D341Med (cell line): ENCODE measurements around the gene DRC1.
"Not testable (repeated sequence)": the region's sequence is repeated elsewhere in the genome, so short reads cannot be mapped to it uniquely, and the experiment has no call there.

Source experiments
- DNase-seq: peaks from one replicate; pipeline ENCODE4 v3.0.0; 2012; ENCODE audit warnings: low spot score

The DRC1 gene

DNA sequence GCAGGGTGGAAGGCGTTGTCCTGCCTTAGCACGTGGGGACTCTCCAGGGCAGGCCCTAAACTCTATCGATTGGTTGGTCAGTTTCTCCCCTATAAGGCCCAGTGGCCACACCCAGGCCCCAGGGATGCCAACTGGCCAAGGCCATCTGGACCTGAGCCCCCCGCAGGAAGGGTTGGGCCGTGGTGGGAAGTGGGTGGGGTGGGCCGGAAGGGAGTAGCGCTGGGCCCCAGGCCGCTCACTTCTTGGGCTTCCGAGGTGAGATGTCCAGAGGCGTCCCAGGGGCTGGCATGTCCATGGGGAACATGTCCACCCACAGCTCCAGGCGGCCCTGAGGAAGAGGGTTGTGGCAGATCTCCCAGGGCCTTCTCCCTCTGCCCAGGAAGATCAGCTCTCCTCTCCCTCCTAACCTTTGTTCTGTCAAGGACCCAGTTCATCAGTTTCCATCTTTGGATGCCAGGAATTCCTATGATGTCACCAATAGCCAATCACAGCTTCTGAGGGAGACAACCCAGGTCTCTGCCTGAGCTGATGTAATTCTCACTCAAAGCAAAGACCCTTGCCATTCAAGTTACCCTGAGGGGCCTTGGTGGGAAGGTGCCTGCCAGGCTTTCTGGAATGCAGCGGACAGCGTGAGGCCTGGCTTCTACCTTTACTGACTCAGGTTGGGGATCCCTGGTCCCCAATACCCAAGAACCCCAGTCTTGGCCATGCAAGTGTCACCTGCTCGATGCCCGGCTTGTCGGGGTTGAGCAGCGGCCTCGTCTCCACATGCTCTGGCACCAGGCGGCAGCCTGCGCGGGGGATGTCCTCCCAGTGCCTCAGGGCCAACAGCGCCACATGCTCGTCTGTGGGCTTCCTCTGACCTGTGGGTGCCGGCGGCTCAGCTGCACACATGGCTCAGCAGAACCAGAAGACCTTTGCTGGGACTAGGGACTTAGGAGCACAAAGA, 61.8 kb downstream of the DRC1 start:
- no peak for DNase-seq

DNA sequence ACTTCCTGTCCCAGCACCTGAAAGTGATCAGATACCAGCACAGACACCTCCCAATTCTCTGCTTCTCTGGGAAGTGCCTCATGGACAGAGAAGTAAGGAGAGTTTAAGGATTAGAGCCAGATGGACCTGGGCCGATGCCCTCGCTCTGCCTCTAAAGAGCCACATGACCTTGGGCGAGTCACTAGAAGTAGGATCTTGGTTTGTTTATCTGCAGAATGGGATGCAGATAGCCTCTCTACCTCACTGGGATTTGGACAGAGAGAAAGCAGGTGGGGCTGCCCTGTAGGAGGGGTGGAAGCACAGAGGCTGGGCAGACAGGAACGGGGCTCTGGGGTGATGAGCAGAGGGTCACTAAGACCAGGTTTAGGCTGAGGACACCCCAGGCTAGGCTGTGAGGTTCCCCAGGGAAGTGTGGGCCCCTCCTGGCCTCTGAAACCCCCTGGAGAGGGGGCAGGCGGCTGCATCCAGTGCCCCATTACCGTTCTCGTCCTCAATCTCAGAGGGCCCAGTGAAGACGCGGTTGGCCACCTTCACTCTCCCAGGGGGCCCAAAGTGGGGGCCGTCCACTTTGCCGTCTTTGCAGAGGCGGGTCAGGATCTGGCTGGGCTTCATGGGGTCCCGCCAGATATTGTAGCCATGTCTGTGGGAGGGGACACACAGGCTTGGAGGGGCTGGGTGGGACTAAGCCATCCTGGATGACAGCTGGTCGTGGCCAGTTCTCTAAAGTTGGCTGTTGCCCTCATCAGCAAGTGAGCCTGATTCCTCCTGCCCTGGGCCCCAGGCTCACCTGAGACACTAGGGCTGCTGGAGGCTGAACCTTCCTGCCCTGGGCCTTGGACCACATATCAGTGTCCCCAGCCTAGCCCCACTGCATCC, 62.9 kb downstream of the DRC1 start:
- no peak for DNase-seq

DNA sequence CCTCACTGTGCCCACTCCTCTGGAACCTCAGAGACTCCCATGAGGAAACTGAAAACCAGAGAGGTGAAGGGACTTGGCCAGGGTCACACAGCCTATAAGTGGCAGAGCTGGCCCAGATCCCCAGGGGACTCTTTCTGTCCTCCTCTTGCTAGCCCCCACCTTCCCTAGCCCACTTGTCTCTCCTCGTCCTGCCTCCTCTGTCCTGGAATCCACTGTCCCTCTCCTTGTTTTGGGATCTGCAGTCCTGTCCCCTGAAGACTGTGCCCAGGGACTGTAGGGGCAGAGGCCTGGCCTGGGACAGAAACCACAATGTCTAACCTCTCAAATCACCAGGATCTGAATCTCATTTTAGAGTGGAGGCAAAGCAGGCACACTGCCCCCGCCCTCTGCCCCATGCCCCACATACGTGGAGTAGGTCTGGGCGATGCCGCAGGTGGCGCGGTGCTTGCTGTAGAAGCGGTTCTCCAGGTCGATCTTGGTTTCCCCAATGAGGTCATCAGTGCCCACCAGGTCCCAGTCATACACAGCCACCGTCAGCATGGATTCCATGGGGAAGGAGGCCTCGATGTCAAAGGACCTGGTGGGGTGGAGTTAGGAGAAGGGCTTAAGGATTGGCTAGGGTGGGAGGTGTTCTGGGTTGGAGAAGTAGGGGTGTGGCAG, 63.7 kb downstream of the DRC1 start:
- DNase-seq = no peak

DNA sequence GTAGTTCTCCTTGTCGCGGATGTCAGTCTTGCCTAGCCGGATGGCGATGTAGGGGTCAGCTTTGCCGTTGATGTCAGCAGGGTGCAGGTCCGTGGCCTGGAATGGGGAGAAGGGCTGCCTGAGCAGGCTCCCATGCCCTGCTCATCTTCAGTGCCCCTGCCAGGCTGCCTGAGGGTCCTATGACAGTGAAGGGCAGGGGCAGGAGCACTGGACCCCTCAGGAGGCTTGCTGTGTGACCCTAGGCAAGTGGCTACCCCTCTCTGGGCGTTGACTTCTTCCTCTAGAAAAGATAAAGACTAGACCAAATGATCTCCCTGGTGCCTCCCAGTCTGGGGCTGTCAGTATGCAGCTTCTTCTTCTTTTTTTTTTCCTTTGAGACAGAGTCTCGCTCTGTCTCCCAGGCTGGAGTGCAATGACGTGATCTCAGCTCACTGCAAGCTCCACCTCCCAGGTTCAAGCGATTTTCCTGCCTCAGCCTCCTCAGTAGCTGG, 64.3 kb downstream of the DRC1 start:
- no peak for DNase-seq

DNA sequence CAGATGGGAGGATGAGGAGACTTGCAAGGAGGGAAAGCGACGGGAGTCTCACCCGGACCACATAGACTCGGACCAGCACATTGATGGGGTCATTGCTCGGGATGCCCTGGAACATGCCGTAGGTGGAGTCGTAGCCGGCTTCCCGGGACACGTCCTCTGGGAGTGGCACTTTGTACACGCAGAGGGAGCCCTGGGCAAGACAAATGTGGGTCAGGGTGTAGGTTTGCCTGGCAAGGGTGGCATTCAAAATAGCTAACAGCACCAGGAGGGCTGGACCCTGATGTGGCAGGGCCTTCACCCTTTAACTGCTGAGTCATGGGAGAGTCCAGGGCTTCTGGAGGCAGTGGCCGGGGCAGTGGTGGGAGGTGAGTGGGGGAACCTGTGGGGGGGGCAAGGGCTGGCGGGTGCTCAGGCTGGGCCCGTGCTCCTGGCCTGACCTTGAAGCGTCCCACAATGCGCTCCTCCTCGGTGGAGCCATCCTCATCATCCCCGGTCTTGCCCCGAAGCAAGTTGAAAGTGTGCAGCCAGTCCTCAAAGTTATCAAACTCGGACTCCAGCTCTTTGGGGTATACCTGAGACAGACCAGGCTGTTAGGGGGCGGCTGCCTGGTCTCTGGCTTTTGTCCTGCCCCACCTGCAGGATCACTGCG, 65.1 kb downstream of the DRC1 start:
- DNase-seq = no peak

GRCh38 chr2:26468544-26468943, 66.8 kb downstream of the DRC1 start:
- DNase-seq = not testable (repeated sequence)

DNA sequence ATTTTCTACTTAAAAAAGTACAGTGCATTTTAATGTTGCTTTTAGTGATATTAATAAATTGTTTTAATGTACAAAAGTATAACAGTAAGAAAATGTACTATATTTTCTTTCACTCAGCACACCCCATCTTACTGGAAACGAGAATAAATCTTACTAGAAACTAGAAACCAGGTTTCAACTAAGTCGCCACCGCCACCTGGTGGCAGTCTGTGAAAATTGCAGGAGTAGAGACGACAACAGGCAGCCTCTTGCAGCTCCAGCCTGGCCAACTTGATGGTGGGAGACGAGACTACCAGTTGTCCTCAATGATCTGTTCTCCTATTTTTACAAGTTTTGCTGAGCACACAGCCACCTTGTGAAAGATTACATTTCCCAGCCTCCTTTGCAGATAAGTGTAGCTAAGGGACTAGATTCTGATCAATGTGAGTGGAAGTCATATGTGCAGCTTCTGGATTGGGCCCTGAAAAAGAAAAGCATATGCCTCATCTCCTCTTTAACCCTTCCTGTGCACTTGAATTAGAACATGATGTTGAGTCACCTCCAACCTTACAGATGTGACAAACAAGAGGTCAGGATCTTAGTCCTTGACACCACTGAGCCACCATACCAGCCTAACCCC, 67.5 kb downstream of the DRC1 start:
- DNase-seq = peak; percentile 77

DNA sequence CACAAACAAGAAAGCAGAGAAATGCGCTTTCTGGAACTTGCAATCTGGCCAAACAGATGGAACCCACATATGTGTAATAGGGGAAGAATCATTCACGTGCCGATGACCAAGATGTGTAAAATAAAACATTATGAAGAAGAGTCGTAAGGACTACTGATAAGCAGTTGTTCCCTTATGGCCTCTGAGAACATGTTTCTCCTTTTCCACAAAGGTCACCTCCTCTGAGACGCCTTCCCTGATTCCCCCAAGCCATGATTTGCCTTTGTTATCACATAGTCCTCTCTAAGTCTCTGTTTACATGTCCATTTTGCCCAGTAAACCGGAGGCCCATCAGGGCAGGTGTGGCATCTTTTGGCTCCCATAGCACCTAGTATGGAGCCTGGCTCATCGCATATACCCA, 68.2 kb downstream of the DRC1 start:
- no peak for DNase-seq

DNA sequence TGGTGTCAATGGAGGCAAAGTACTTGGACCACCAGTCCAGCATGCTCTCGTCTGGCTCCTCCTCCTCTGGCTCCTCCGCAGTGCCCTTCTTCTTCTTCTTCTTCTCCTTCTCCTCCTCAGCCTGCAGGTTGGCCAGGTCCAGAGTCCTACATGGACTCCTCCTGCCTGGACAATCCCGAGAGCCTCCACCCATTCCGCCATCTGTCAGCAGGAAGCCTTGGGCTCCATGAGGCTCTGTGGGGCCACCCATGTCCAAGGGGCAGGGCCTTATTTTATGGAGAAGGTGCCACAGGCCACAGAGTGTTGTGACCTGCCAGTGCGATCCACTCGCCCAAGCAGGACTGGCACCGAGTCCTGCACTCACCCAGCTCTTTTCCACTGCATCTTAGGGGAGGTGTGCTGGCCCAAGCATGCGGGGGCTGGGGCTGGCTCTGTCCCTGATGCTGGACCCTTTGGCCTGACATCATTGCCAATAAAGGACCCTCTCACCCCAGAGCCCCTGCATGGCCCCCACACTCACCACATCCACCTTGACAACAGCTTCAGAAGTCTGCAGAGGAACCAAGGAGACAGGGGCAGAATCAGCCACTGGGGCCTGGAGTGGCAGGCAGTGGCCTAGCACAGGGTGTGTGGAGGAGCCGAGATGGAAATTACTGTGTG, 69.0 kb downstream of the DRC1 start:
- no peak for DNase-seq

DNA sequence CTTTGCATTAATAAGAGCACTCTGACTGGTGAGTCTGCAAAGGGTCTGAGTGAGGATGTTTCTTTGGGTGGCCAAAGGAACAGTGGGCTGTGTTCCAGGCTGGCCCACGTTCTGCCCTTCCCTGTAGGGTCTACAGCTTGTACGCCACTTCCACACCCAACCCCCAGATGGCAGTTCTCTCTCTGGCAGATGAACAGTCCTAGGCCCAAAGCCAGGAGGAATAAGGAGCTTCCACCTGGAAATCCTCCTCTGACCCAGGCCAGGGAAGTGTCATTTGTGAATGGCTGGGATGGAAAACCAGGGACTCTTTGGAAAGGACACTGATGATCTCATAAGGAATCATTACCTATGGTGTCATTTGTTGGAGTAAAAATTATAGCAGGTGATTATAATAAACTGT, 69.6 kb downstream of the DRC1 start:
- DNase-seq = peak; percentile 68

- no peak for DNase-seq
Measured at GRCh38 chr2:26471766-26472706, 70.3 kb downstream of the DRC1 start.

DNA sequence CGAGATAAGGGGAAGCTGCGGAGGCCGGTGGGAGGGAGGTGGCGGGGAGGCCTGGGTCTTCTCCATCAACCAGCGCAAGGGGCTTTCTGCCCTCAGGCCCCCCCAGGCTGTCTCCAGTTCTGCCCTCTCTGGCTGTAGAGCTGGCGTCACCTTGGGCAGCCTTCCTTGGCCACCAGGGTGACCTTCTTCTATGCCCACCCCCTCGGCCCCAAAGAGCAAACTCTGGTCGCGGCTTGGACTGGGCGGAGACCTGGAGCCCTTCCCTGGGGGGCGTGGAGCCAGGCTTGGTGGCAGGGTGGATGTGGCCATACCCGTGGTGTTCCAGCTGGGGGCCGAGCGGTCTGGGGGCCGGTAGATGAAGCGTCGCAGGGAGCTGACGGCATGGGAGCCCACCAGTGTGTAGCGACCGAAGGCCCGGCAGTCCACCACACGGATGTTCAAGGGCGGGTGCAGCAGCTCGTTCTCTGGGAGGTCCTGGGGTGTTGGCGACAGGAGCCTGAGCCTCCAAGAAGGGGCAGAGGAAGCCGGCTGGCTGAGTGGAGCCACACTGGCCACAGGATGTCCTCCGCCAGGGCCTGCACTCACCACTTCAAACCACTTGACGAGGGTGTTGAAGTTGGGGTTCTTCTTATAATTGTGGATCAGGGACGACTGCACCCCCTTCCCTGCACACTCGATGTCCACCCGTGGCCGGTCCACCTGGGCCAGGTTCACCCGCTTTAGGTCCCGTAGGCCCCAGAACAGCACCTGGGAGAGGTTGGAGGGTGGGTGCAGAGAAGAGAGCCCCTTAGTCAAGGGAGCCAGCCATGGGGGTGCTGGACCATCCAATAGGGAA, 71.3 kb downstream of the DRC1 start:
- DNase-seq = no peak

DNA sequence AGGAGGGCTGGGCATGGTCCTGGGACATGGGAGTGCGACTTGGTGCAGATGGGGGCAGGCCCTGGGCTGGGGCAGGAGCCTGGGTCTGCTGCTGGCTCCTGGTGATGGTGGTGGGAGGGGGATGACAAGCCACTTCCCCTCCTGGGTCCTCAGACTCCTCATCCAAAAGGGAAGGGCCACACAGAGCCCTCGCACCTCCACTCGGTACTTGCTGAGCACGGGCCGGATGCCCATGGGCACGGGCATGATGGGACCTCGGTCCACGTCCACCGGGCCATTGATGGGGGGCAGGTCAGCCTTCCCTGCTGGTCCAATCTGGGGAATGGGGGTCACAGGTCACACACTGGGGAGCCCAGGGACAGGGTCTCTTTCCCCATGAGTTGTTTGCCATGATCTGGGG, 72.1 kb downstream of the DRC1 start:
- DNase-seq = no peak

DNA sequence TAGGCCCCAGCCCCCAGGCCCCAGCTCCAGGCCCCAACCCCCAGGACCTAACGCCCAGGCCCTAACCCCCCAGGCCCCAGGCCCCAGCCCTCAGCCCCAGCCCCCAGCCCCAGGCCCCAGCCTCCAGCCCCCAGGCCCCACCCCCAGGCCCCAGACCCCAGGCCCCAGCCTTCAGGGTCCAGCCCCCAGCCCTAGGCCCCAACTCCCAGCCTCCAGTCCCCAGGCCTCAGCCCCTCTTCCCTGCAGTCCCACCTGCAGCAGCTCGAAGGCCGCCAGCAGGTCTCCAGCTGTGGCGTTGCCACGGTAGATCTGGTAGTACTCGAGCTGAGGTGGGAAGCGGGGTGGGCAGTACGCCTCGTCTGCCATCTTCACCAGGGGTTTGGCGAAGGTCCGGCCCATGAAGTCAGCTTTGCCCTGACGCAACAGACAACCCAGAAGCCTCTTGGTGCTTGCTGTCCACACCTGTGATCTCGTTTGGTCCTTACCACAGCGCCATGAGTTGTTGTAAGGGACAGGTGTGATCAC, 72.6 kb downstream of the DRC1 start:
- DNase-seq = no peak

DNA sequence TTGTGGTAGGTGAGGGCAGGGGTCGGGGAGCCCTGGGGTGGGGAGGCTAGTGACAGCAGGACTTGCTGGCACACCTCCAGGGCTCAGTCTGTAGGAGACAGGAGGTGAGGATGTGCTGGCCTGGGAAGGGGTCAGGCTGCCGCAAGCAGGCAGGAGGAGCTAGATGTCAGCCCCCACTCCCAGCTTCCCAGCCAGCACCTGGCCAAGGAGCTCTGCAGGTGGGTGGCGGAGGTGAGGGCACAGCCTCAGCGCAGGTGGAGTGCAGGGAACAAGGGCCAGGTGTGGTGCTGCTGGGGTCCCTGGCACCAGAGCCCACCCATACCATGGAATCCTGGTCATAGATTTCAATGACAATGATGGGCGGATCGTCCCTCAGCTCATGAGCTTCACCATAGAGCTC, 73.3 kb downstream of the DRC1 start:
- no peak for DNase-seq

GRCh38 chr2:26475832-26476501, 74.2 kb downstream of the DRC1 start:
- DNase-seq = no peak

- no peak for DNase-seq
Measured at GRCh38 chr2:26477126-26477910, 75.6 kb downstream of the DRC1 start.
